Uterus (tissue), 4 donors: ENCODE results near the gene BTBD17. TPM values are rescaled to one million over a fixed set of nuclear protein-coding genes. Genes with fewer than 3 reads are reported as not detected.

ENCODE experiments used
- DNase-seq, 2 donors: peaks; one replicate each; pipeline ENCODE4 v3.0.0-alpha.2; 2019 to 2020
- H3K27ac ChIP-seq, 2 donors: fragments of 200-600 bp; sonication (generic); 1 replicate in 1 of 2; 2 replicates in 1 of 2; pipeline ENCODE4 v1.5.1; 2016 to 2018
- H3K27me3 ChIP-seq, 2 donors: fragments of 200-600 bp; sonication (generic); one replicate each; pipeline ENCODE4 v1.5.1; 2018 to 2019; ENCODE audit warnings: control low read depth in 1 of 2
- H3K36me3 ChIP-seq, 2 donors: fragments of 200-600 bp; sonication (generic); one replicate each; pipeline ENCODE4 v1.5.1; 2019; ENCODE audit warnings: control low read depth in 1 of 2
- H3K4me1 ChIP-seq, 2 donors: fragments of 200-600 bp; sonication (generic); one replicate each; pipeline ENCODE4 v1.5.1; 2018 to 2019; ENCODE audit warnings: control low read depth in 1 of 2
- H3K4me3 ChIP-seq, 2 donors: fragments of 200-600 bp; sonication (generic); 1 replicate in 1 of 2; 2 replicates in 1 of 2; pipeline ENCODE4 v1.5.1; 2018 to 2019; ENCODE audit warnings: mild to moderate bottlenecking in 1 of 2
- H3K9me3 ChIP-seq, 2 donors: fragments of 200-600 bp; sonication (generic); one replicate each; pipeline ENCODE4 v1.5.1; 2019; ENCODE audit warnings: control low read depth in 1 of 2
- POLR2A ChIP-seq, 2 donors: fragments of 450-650 bp; IDR thresholded peaks; one replicate each; pipeline ENCODE4 v1.6.1; 2016; ENCODE audit warnings: antibody characterized with exemption in 2 of 2, mild to moderate bottlenecking in 1 of 2, moderate library complexity in 1 of 2
- intact Hi-C: fragments of 100-400 bp; cut with DNase I; formaldehyde crosslinking; loops from one replicate; pipeline ENCODE4 v1.15.1; 2023; ENCODE audit warnings: low total_unique reads
- total RNA-seq, 4 donors: library from RNA; depleted of rRNA in 3 of 4; stranded (reverse); fragments of >200 nt in 3 of 4; gene quantifications; one replicate each; pipeline versions ENCODE4 v1.1.0 to v1.2.4, GENCODE V29; 2014 to 2023
- TF ChIP-seq, protein P1 (sequence below), 4 experiments: fragments of 200-600 bp in 2 of 4; fragments of 450-650 bp in 2 of 4; sonication (generic) in 2 of 4; IDR thresholded peaks; one replicate each; pipeline ENCODE4 v1.5.1; 2016 to 2019; ENCODE audit warnings: antibody characterized with exemption in 4 of 4, mild to moderate bottlenecking in 2 of 4, moderate library complexity in 1 of 4
- donor health status: DM: yes; HTN: yes; CAD: no.

Gene BTBD17
- total RNA-seq, 4 donors from 2014 or later, result 0.14 TPM; not detected in 3

DNA sequence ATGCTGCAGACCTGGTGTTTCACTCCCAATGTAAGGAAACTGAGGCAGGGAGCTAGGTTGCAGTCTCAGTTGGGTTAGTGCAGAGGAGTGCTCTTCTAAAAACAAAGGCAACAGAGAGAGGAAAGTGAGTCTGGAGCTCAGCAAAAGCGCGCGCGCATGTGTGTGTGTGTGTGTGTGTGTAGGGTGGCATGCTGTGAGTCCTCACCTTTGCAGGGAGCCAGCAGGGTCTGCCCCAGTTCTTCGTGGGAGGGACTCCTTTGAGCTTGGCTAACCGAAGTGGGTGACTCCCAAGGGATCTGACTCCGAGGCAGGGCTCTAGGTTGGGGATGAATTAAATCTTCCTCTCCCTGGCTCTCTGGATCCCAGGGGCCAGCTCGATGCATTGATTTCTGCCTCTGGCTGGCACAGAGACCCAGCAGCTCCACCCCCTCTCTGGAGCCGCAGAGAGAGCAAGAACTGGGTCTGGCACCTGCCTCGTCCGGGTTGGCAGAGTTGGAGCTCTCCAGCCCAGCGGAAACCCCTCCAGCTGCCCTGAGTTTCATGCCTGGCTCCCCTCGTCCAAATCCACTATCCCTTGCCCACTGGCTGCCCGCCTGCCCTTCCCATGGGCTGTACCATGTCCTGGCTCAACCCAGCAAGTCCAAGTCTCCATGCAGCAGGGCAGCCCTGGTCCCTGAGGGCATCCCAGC lies 1.3 kb upstream of the BTBD17 start:
- Histone ChIP-seq H3K4me1 (no peaks in the 10 kb centered on the region), H3K27ac (no peak overlapping the region), H3K36me3 (no peaks in the 10 kb centered on the region), H3K27me3 (peaks cover 0 to 11% of the 10 kb centered on the region in 2 donors), H3K4me3 (no peak overlapping the region), H3K9me3 (no peaks in the 10 kb centered on the region)
- intact Hi-C loops, result no loop called here
- TF ChIP-seq, protein P1, sequence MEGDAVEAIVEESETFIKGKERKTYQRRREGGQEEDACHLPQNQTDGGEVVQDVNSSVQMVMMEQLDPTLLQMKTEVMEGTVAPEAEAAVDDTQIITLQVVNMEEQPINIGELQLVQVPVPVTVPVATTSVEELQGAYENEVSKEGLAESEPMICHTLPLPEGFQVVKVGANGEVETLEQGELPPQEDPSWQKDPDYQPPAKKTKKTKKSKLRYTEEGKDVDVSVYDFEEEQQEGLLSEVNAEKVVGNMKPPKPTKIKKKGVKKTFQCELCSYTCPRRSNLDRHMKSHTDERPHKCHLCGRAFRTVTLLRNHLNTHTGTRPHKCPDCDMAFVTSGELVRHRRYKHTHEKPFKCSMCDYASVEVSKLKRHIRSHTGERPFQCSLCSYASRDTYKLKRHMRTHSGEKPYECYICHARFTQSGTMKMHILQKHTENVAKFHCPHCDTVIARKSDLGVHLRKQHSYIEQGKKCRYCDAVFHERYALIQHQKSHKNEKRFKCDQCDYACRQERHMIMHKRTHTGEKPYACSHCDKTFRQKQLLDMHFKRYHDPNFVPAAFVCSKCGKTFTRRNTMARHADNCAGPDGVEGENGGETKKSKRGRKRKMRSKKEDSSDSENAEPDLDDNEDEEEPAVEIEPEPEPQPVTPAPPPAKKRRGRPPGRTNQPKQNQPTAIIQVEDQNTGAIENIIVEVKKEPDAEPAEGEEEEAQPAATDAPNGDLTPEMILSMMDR (IDR thresholded peaks at IDR 0.05), result no peak
- TF ChIP-seq POLR2A (IDR thresholded peaks at IDR 0.05), result no peak
- DNase-seq, result no peak

DNA sequence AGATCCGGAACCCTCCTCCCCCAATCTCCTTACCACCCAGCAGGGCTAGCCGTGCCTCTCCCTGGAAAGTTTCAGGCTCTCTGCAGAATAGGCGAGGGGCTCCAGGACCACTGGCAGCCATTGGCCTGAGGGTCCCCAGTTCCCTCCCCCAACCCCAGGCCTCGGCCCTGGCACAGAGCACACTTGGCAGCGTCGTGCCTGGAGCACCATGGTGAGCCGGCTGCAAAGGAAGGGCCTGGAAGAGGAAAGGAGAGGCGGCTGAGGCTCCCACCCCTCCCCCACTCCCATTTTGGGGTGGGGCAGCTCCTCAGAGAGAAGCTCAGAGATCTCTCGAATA lies 369 bp upstream of the BTBD17 start:
- H3K27ac ChIP-seq, result no peak overlapping the region

GRCh38 chr17:74360899-74361229 lies 804 bp downstream of the BTBD17 start:
- peaks cover 0 to 17% of the 10 kb centered on the region in 2 donors for H3K27me3 ChIP-seq
- no peak overlapping the region for H3K4me3 ChIP-seq
- no peaks in the 10 kb centered on the region for H3K36me3 ChIP-seq
- peaks cover 0 to 9% of the 10 kb centered on the region in 2 donors for H3K4me1 ChIP-seq
- no peaks in the 10 kb centered on the region for H3K9me3 ChIP-seq
- no peak for TF ChIP-seq POLR2A (IDR thresholded peaks at IDR 0.05)
- TF ChIP-seq, protein P1 (IDR thresholded peaks at IDR 0.05), result no peak
- no peak for DNase-seq
- intact Hi-C loops, result no loop called here
- no peak overlapping the region for H3K27ac ChIP-seq

More for the DNA sequence above, 369 bp upstream of the BTBD17 start:
- intact Hi-C loops, result no loop called here
- peaks cover 0 to 5% of the 10 kb centered on the region in 2 donors for H3K4me1 ChIP-seq
- no peak overlapping the region for H3K4me3 ChIP-seq
- no peak for DNase-seq
- H3K36me3 ChIP-seq, result no peaks in the 10 kb centered on the region
- TF ChIP-seq POLR2A (IDR thresholded peaks at IDR 0.05), result no peak
- TF ChIP-seq, protein P1 (IDR thresholded peaks at IDR 0.05), result no peak
- peaks cover 0 to 17% of the 10 kb centered on the region in 2 donors for H3K27me3 ChIP-seq
- no peaks in the 10 kb centered on the region for H3K9me3 ChIP-seq

DNA sequence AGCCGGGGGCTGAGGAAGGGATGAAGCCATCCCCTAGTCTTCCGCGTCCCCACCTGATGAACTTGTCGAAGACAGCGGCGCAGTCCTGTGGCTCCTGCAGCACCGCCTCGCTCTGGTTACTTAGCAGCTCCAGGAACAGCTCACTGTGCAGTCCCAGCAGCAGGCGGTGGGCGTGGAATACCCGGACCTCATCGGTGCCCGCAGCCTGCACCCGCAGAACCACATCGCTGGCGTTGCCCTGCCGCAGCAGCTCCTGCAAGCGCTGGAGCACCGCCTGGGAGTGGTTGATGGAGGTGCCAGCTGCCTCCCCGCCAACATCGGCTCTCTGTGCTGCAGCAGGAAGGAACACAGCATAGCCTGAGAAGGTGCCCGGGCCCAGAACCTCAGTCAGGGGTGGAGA lies 1.8 kb downstream of the BTBD17 start:
- H3K4me3 ChIP-seq, result no peak overlapping the region
- no peaks in the 10 kb centered on the region for H3K36me3 ChIP-seq
- peaks cover 0 to 9% of the 10 kb centered on the region in 2 donors for H3K4me1 ChIP-seq
- H3K27ac ChIP-seq, result no peak overlapping the region
- intact Hi-C loops, result no loop called here
- no peak for DNase-seq
- H3K27me3 ChIP-seq, result peaks cover 0 to 17% of the 10 kb centered on the region in 2 donors
- H3K9me3 ChIP-seq, result no peaks in the 10 kb centered on the region
- no peak for TF ChIP-seq POLR2A (IDR thresholded peaks at IDR 0.05)
- TF ChIP-seq, protein P1 (IDR thresholded peaks at IDR 0.05), result no peak

DNA sequence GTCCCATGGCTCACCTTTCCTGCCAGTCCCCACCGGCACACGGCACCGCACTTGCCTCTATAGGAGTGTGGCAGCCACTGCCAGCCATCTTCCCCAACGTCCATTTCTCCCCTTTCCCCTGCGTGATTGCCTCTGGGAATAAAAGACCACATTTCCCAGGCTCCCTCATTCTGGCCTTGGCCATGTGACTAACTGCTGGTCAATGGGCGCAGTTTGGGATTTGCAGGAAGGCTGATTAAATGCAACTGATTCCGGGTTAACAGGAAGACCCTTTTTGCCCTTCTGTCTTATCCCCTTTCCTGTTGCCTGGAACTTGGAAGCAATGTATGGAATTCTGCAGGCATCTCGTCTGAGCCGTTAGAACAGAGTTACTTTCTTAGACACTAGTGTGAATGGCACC lies 3.0 kb downstream of the BTBD17 start:
- peaks cover 0 to 9% of the 10 kb centered on the region in 2 donors for H3K4me1 ChIP-seq
- intact Hi-C loops, result no loop called here
- peaks cover 0 to 17% of the 10 kb centered on the region in 2 donors for H3K27me3 ChIP-seq

More for the DNA sequence above, 3.0 kb downstream of the BTBD17 start:
- TF ChIP-seq, protein P1 (IDR thresholded peaks at IDR 0.05), result no peak
- no peak for TF ChIP-seq POLR2A (IDR thresholded peaks at IDR 0.05)
- DNase-seq, result no peak
- Histone ChIP-seq H3K4me3 (no peak overlapping the region), H3K27ac (no peak overlapping the region), H3K9me3 (no peaks in the 10 kb centered on the region), H3K36me3 (no peaks in the 10 kb centered on the region)
